SK-N-MC (cell line): ENCODE data around the gene PRKAR1B.

ENCODE experiments used
- EZH2 ChIP-seq: fragments of 200-600 bp; sonication (generic); IDR thresholded peaks from one replicate; pipeline ENCODE4 v1.6.1; 2017; ENCODE audit warnings: antibody characterized with exemption
- FOXP2 ChIP-seq: optimal IDR thresholded peaks from 2 replicates; pipeline ENCODE3; 2011; ENCODE audit warnings: mild to moderate bottlenecking, moderate library complexity; ENCODE audit not compliant: insufficient read depth; ENCODE audit errors: extremely low read length, control extremely low read depth
- POLR2AphosphoS5 ChIP-seq: IDR thresholded peaks from 2 replicates; pipeline ENCODE4 v1.6.1; 2012; ENCODE audit warnings: mild to moderate bottlenecking, low read depth, low read length, borderline replicate concordance

GRCh38 chr7:685540-685939, 41.5 kb downstream of the PRKAR1B start:
- TF ChIP-seq POLR2AphosphoS5 = no peak
- no peak for TF ChIP-seq EZH2
- no peak for TF ChIP-seq FOXP2
